HepG2 (cell line): ENCODE data around the gene ATG5.

Source experiments
- BHLHE40 ChIP-seq: IDR thresholded peaks from 2 replicates; pipeline ENCODE4 v1.6.1; 2011; ENCODE audit warnings: low read length, improper control_type of control experiment
- GATAD2A ChIP-seq: IDR thresholded peaks from 2 replicates; pipeline ENCODE4 v1.6.1; 2016
- HDAC2 ChIP-seq: sonication (generic); formaldehyde crosslinking; IDR thresholded peaks from 2 replicates; pipeline ENCODE4 v1.4.0; 2020; ENCODE audit warnings: missing genetic modification reagents
- MTA3 ChIP-seq: sonication (generic); formaldehyde crosslinking; IDR thresholded peaks from 2 replicates; pipeline ENCODE4 v1.4.0; 2020; ENCODE audit warnings: missing genetic modification reagents
- MXD1 ChIP-seq: sonication (generic); formaldehyde crosslinking; IDR thresholded peaks from 2 replicates; pipeline ENCODE4 v1.4.0; 2020; ENCODE audit warnings: mild to moderate bottlenecking, missing genetic modification reagents
- NCOA5 ChIP-seq: sonication (generic); formaldehyde crosslinking; IDR thresholded peaks from 2 replicates; pipeline ENCODE4 v1.4.0; 2020; ENCODE audit warnings: missing genetic modification reagents
- NFYB ChIP-seq: sonication (generic); formaldehyde crosslinking; IDR thresholded peaks from 2 replicates; pipeline ENCODE4 v1.4.0; 2020; ENCODE audit warnings: missing genetic modification reagents
- TAF1 ChIP-seq: sonication (generic); formaldehyde crosslinking; IDR thresholded peaks from 2 replicates; pipeline ENCODE4 v1.4.0; 2020; ENCODE audit warnings: missing genetic modification reagents
- ZFP37 ChIP-seq: sonication (generic); formaldehyde crosslinking; IDR thresholded peaks from 2 replicates; pipeline ENCODE4 v1.4.0; 2020; ENCODE audit warnings: missing genetic modification reagents, borderline replicate concordance
- TF ChIP-seq, protein P1 (sequence below): sonication (generic); formaldehyde crosslinking; IDR thresholded peaks from 2 replicates; pipeline ENCODE4 v1.5.0; 2020; ENCODE audit warnings: mild to moderate bottlenecking, missing genetic modification reagents, moderate library complexity
- TF ChIP-seq, protein P2 (sequence below): sonication (generic); formaldehyde crosslinking; IDR thresholded peaks from 2 replicates; pipeline ENCODE4 v1.8.1; 2023; ENCODE audit warnings: missing genetic modification reagents, inconsistent platforms, borderline replicate concordance

GRCh38 chr6:106169517-106169916 lies 156.0 kb downstream of the ATG5 start:
- TF ChIP-seq MTA3 (CRISPR knock-in tag): no peak
- no peak for TF ChIP-seq MXD1 (CRISPR knock-in tag)
- TF ChIP-seq, protein P1, sequence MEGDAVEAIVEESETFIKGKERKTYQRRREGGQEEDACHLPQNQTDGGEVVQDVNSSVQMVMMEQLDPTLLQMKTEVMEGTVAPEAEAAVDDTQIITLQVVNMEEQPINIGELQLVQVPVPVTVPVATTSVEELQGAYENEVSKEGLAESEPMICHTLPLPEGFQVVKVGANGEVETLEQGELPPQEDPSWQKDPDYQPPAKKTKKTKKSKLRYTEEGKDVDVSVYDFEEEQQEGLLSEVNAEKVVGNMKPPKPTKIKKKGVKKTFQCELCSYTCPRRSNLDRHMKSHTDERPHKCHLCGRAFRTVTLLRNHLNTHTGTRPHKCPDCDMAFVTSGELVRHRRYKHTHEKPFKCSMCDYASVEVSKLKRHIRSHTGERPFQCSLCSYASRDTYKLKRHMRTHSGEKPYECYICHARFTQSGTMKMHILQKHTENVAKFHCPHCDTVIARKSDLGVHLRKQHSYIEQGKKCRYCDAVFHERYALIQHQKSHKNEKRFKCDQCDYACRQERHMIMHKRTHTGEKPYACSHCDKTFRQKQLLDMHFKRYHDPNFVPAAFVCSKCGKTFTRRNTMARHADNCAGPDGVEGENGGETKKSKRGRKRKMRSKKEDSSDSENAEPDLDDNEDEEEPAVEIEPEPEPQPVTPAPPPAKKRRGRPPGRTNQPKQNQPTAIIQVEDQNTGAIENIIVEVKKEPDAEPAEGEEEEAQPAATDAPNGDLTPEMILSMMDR: no peak
- TF ChIP-seq, protein P2, sequence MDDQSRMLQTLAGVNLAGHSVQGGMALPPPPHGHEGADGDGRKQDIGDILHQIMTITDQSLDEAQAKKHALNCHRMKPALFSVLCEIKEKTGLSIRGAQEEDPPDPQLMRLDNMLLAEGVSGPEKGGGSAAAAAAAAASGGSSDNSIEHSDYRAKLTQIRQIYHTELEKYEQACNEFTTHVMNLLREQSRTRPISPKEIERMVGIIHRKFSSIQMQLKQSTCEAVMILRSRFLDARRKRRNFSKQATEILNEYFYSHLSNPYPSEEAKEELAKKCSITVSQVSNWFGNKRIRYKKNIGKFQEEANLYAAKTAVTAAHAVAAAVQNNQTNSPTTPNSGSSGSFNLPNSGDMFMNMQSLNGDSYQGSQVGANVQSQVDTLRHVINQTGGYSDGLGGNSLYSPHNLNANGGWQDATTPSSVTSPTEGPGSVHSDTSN (CRISPR knock-in tag): no peak
- TF ChIP-seq NFYB (CRISPR knock-in tag): no peak
- no peak for TF ChIP-seq ZFP37
- TF ChIP-seq GATAD2A: no peak
- no peak for TF ChIP-seq TAF1 (CRISPR knock-in tag)
- no peak for TF ChIP-seq BHLHE40
- TF ChIP-seq HDAC2 (CRISPR knock-in tag): no peak
- no peak for TF ChIP-seq NCOA5
